MCF 10A (cell line): Measurements from ENCODE around the gene TRAT1. TPM values are rescaled to one million over a fixed set of nuclear protein-coding genes. Genes with fewer than 3 reads are reported as not detected.

Experiments used
- BruUV-seq: library from RNA; stranded (reverse); fragments of 400-500 nt; replicated peaks from 2 replicates; lab custom pipeline; 2021; lab: Mats Ljungman, UMichigan
- CTCF ChIA-PET: fragments of 300-600 bp; sonication (Branson Sonifier 250); formaldehyde crosslinking; extraction: SDS; loops from one replicate; lab custom pipeline; 2021; ENCODE audit warnings: antibody characterized with exemption, inconsistent platforms; lab: Yijun Ruan, JAX
- POLR2A ChIA-PET: fragments of 300-600, 350-650 bp; sonication (Branson Sonifier 250); formaldehyde crosslinking; extraction: SDS; loops from one replicate; lab custom pipeline; 2020; ENCODE audit warnings: antibody characterized with exemption, inconsistent platforms; lab: Yijun Ruan, JAX
- DNase-seq: peaks from one replicate; pipeline ENCODE4 v3.0.0-alpha.2; 2018; ENCODE audit not compliant: unreplicated experiment
- H3K27ac Mint-ChIP-seq: one replicate; pipeline ENCODE4 v1.8.0; 2022; ENCODE audit warnings: mild to moderate bottlenecking, low read depth, mixed read lengths; ENCODE audit not compliant: unreplicated experiment
- H3K27me3 Mint-ChIP-seq: one replicate; pipeline ENCODE4 v1.8.0; 2022; ENCODE audit warnings: mixed read lengths; ENCODE audit not compliant: insufficient read depth, unreplicated experiment
- H3K36me3 Mint-ChIP-seq: one replicate; pipeline ENCODE4 v1.8.0; 2022; ENCODE audit warnings: mild to moderate bottlenecking, moderate library complexity, mixed read lengths; ENCODE audit not compliant: insufficient read depth, unreplicated experiment
- H3K4me1 Mint-ChIP-seq: one replicate; pipeline ENCODE4 v1.8.0; 2022; ENCODE audit warnings: mixed read lengths; ENCODE audit not compliant: insufficient read depth, unreplicated experiment
- H3K4me3 Mint-ChIP-seq: one replicate; pipeline ENCODE4 v1.8.0; 2022; ENCODE audit warnings: mild to moderate bottlenecking, moderate library complexity, mixed read lengths; ENCODE audit not compliant: unreplicated experiment
- H3K9me3 Mint-ChIP-seq: one replicate; pipeline ENCODE4 v1.8.0; 2022; ENCODE audit warnings: mixed read lengths; ENCODE audit not compliant: unreplicated experiment
- intact Hi-C: fragments of 100-400 bp; cut with micrococcal nuclease; formaldehyde crosslinking; loops from 2 replicates; pipeline ENCODE4 v1.14.1; 2022
- total RNA-seq: library from RNA; stranded (reverse); gene quantifications from 2 replicates; pipeline ENCODE4 v1.2.3, GENCODE V29; 2022
- TF ChIP-seq, protein P1 (sequence below): fragments of 200-600 bp; IDR thresholded peaks from one replicate; pipeline ENCODE4 v1.8.0; 2022; ENCODE audit warnings: antibody characterized with exemption, mild to moderate bottlenecking; ENCODE audit not compliant: unreplicated experiment

Gene TRAT1
- total RNA-seq, 1 experiment from 2014 or later = not detected

DNA sequence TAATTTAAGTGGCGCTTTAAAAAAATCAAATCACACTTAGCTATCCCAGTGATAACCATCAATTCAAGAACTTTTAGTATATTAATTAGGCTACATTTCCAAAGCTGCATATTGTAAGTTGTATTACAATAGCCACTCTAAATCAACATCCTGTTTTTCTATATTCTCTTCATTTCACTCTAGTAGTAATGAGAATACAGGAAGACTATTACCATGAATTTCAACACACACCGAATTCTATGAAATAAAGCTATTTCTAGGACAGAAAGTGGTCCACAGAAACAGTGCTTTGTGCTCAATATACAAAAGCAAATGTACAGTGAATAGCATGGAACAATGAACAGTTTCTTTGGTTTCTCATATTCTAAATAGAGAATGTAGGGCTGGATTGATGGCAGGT, 24.6 kb downstream of the TRAT1 start:
- H3K4me1 Mint-ChIP-seq = no peaks in the 10 kb centered on the region
- no peaks in the 10 kb centered on the region for H3K9me3 Mint-ChIP-seq
- TF ChIP-seq, protein P1, sequence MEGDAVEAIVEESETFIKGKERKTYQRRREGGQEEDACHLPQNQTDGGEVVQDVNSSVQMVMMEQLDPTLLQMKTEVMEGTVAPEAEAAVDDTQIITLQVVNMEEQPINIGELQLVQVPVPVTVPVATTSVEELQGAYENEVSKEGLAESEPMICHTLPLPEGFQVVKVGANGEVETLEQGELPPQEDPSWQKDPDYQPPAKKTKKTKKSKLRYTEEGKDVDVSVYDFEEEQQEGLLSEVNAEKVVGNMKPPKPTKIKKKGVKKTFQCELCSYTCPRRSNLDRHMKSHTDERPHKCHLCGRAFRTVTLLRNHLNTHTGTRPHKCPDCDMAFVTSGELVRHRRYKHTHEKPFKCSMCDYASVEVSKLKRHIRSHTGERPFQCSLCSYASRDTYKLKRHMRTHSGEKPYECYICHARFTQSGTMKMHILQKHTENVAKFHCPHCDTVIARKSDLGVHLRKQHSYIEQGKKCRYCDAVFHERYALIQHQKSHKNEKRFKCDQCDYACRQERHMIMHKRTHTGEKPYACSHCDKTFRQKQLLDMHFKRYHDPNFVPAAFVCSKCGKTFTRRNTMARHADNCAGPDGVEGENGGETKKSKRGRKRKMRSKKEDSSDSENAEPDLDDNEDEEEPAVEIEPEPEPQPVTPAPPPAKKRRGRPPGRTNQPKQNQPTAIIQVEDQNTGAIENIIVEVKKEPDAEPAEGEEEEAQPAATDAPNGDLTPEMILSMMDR = no peak
- intact Hi-C loops = no loop called here
- no TSS peak for BruUV-seq
- no peak for DNase-seq
- no peak overlapping the region for H3K27ac Mint-ChIP-seq
- ChIA-PET POLR2A (no interaction called here), CTCF (interaction anchor here (0.6 kb wide), 1 partner anchor 55 kb away, joined by 3 read pairs; no protein-coding TSS in a partner anchor)
- H3K4me3 Mint-ChIP-seq = no peak overlapping the region
- H3K36me3 Mint-ChIP-seq = no peaks in the 10 kb centered on the region
- no peaks in the 10 kb centered on the region for H3K27me3 Mint-ChIP-seq

DNA sequence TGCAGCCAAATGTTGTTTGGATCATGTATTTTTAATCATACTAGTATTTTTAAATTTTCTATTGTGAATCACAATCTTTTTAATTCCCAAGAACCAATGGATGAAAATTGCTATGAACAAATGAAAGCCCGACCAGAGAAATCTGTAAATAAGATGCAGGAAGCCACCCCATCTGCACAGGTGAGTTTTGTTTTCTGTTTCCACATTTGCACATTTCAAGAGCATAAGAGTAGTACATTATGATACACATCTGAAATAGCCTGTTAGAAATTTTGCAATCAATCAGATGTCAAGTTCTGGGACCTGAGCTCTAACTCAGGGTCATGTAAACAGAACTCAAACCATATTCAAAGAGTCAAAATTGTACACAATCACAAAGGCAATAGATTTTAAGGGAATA, 26.5 kb downstream of the TRAT1 start:
- no peaks in the 10 kb centered on the region for H3K27me3 Mint-ChIP-seq
- TF ChIP-seq, protein P1 = no peak
- CTCF ChIA-PET = no interaction called here
- H3K27ac Mint-ChIP-seq = no peak overlapping the region
- intact Hi-C loops = no loop called here
- POLR2A ChIA-PET = no interaction called here
- H3K4me1 Mint-ChIP-seq = no peaks in the 10 kb centered on the region
- no peak for DNase-seq
- BruUV-seq = no TSS peak
- H3K4me3 Mint-ChIP-seq = no peak overlapping the region
- no peaks in the 10 kb centered on the region for H3K9me3 Mint-ChIP-seq
- H3K36me3 Mint-ChIP-seq = no peaks in the 10 kb centered on the region

DNA sequence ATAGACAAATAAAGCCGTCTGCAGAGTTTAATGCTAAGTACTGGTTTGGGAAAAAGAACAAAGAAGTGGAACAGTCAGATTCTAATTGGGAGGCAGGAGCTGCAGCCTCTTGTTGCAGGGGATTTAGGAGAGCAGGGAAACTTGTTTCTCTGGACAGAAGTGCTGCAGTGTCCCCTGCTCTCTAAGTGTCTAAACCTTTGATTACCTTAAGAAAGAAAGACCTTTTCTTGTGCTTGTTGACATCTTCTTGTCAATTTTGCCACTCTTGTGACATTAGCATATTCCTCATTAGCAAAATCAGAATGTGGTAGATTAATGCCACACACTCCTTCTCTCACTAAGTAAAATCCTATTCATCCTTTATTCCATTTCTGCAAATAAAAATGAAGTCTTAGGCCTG, 38.8 kb downstream of the TRAT1 start:
- Mint-ChIP-seq H3K4me1 (peaks cover 14% of the 10 kb centered on the region), H3K9me3 (no peaks in the 10 kb centered on the region), H3K4me3 (no peak overlapping the region), H3K27ac (no peak overlapping the region), H3K36me3 (no peaks in the 10 kb centered on the region), H3K27me3 (no peaks in the 10 kb centered on the region)
- no peak for DNase-seq
- TF ChIP-seq, protein P1 = no peak
- no TSS peak for BruUV-seq
- intact Hi-C loops = no loop called here
- POLR2A ChIA-PET = no interaction called here
- CTCF ChIA-PET = no interaction called here

DNA sequence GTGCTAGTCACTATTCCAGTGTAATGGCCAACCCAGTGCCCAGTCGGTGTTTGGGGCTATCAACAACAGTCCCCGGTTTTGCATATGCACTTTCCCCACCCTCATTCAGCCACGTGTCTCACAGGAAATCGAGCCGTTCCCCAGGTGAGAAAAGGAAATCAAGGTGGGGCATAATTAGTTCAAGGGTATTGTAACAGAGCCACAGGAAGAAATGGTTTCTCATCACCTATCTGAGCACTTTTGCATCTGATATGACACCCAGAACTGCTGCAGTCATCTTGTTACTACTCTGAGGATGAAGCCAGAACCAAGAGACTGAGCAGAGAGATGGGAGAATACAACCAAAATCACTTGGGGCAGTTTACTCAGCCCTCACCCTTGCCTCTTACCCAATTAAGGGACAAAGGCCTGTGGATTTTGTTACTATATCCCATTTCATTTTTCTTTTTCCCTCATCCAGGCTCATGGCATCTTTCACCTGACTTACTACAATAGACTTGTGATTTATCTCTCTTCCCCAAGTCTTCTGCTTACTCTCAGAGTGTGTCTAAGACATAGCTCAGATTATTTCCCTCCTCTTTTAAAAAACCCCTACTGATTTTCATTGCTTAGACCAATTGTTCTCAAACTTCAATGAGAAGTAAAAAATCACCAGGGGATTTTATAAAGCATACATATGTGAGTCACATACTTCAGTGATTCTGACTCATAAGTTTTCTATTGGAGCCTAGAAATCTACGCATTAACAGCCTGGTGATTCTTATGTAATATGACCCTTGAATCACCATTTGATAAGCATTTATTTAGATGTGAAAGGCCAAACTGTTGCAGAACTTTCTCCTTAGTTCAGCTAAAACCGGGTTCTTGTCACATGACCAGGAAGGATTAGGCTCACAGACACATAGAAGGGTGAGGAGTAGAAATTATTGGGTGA, 40.5 kb downstream of the TRAT1 start:
- intact Hi-C loops = no loop called here
- ChIA-PET CTCF (interaction anchor here (0.6 to 0.7 kb wide), 3 partner anchors 48 to 192 kb away, joined by 3 to 5 read pairs (median 3); no protein-coding TSS in a partner anchor), POLR2A (interaction anchor here (0.7 to 0.8 kb wide), 3 partner anchors 24 to 153 kb away, joined by 3 to 4 read pairs (median 4); no protein-coding TSS in a partner anchor)
- TF ChIP-seq, protein P1 = no peak
- Mint-ChIP-seq H3K27me3 (no peaks in the 10 kb centered on the region), H3K36me3 (no peaks in the 10 kb centered on the region), H3K9me3 (no peaks in the 10 kb centered on the region), H3K4me1 (peaks cover 14% of the 10 kb centered on the region), H3K4me3 (no peak overlapping the region), H3K27ac (peak overlapping the region; percentile 52)
- BruUV-seq = no TSS peak
- peak; percentile 78 for DNase-seq
